Loucy (cell line): ENCODE measurements around the gene ZG16.

Experiments used
- H2AFZ ChIP-seq: fragments of 200-600 bp; sonication (generic); 2 replicates; pipeline ENCODE4 v1.6.0; 2016; ENCODE audit warnings: antibody characterized with exemption, mild to moderate bottlenecking, low read length, moderate library complexity
- H3F3A ChIP-seq: fragments of 200-600 bp; 2 replicates; pipeline ENCODE4 v1.6.0; 2016; ENCODE audit warnings: antibody characterized with exemption, low read depth, mild to moderate bottlenecking
- H3K27me3 ChIP-seq: fragments of 200-600 bp; sonication (generic); 2 replicates; pipeline ENCODE4 v1.6.1; 2014; ENCODE audit warnings: low read length, mild to moderate bottlenecking; ENCODE audit not compliant: insufficient read depth, poor library complexity, severe bottlenecking
- H3K36me3 ChIP-seq: fragments of 200-600 bp; sonication (generic); 2 replicates; pipeline ENCODE4 v1.6.1; 2016; ENCODE audit warnings: low read length; ENCODE audit not compliant: insufficient read depth
- H3K4me1 ChIP-seq: fragments of 200-600 bp; sonication (generic); 2 replicates; pipeline ENCODE4 v1.5.1; 2014; ENCODE audit warnings: low read length, mild to moderate bottlenecking; ENCODE audit not compliant: insufficient read depth, poor library complexity, severe bottlenecking
- H3K4me2 ChIP-seq: fragments of 200-600 bp; sonication (generic); 2 replicates; pipeline ENCODE4 v1.6.0; 2014; ENCODE audit warnings: antibody characterized with exemption, low read length, low read depth, mild to moderate bottlenecking; ENCODE audit not compliant: poor library complexity, severe bottlenecking
- H3K4me3 ChIP-seq: fragments of 200-600 bp; sonication (generic); 2 replicates; pipeline ENCODE4 v1.5.1; 2014; ENCODE audit warnings: low read length, mild to moderate bottlenecking, mixed read lengths; ENCODE audit not compliant: poor library complexity, severe bottlenecking
- H3K79me2 ChIP-seq: fragments of 200-600 bp; sonication (generic); 2 replicates; pipeline ENCODE4 v1.6.1; 2014; ENCODE audit warnings: low read length; ENCODE audit not compliant: insufficient read depth
- H3K9ac ChIP-seq: fragments of 200-600 bp; sonication (generic); 2 replicates; pipeline ENCODE4 v1.6.0; 2014; ENCODE audit warnings: mild to moderate bottlenecking, low read depth, low read length, moderate library complexity; ENCODE audit not compliant: poor library complexity, severe bottlenecking
- H3K9me2 ChIP-seq: fragments of 200-600 bp; sonication (generic); replicated peaks from 2 replicates; pipeline ENCODE4 v1.6.1; 2016; ENCODE audit warnings: low read depth, low read length, mixed read lengths
- H3K9me3 ChIP-seq: fragments of 200-600 bp; sonication (generic); 2 replicates; pipeline ENCODE4 v1.6.1; 2014; ENCODE audit warnings: mild to moderate bottlenecking, antibody characterized with exemption, low read length, low read depth; ENCODE audit not compliant: insufficient read depth
- H4K20me1 ChIP-seq: fragments of 200-600 bp; sonication (generic); 2 replicates; pipeline ENCODE4 v1.6.0; 2014; ENCODE audit warnings: antibody characterized with exemption, low read length, mild to moderate bottlenecking; ENCODE audit not compliant: insufficient read depth, poor library complexity, severe bottlenecking
- CTCF ChIP-seq: fragments of 200-600 bp; sonication (generic); conservative IDR thresholded peaks from 2 replicates; pipeline ENCODE4 v1.5.1; 2014; ENCODE audit warnings: mild to moderate bottlenecking, antibody characterized with exemption, low read length
- EZH2phosphoT487 ChIP-seq: fragments of 200-600 bp; IDR thresholded peaks from 2 replicates; pipeline ENCODE4 v1.6.1; 2018; ENCODE audit warnings: antibody characterized with exemption, mild to moderate bottlenecking, moderate library complexity, borderline replicate concordance

Gene ZG16

DNA sequence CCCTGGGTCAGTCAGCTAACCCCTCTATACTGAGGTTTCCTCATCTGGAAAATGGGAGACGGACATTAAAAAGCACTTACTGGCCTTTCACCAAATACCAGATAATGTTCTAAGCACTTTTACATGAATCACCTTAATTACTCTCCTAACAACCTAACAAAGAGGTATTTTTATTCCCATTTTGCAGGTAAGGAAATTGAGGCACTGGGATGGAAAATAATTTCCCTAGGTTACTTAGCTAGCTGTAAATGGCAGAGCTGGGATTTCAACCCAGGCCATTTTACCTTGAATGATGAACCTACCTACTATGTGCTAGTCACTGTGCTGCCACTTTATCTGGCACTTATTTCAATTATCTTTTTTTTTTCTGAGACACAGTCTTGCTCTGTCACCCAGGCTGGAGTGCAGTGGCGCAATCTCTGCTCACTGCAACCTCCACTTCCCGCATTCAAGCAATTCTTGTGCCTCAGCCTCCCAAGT, 16.2 kb downstream of the ZG16 start:
- no peaks in the 10 kb centered on the region for H3F3A ChIP-seq
- H2AFZ ChIP-seq: no peak overlapping the region
- TF ChIP-seq CTCF: no peak
- H3K4me2 ChIP-seq: peak overlapping the region; percentile 98
- H3K79me2 ChIP-seq: peaks cover 93% of the 10 kb centered on the region
- H3K36me3 ChIP-seq: peaks cover 46% of the 10 kb centered on the region
- peaks cover 42% of the 10 kb centered on the region for H3K4me1 ChIP-seq
- H3K27me3 ChIP-seq: peaks cover 5% of the 10 kb centered on the region
- H3K9me3 ChIP-seq: no peaks in the 10 kb centered on the region
- H3K9me2 ChIP-seq: no peaks in the 10 kb centered on the region
- peak overlapping the region; percentile 97 for H3K4me3 ChIP-seq
- peak overlapping the region; percentile 97 for H3K9ac ChIP-seq
- H4K20me1 ChIP-seq: peaks cover 21% of the 10 kb centered on the region

- Histone ChIP-seq H2AFZ (no peak overlapping the region), H3K36me3 (peaks cover 68% of the 10 kb centered on the region), H3K9me2 (no peaks in the 10 kb centered on the region), H3F3A (peaks cover 10% of the 10 kb centered on the region), H3K79me2 (peaks cover 31% of the 10 kb centered on the region), H3K4me1 (peaks cover 11% of the 10 kb centered on the region), H3K9ac (no peak overlapping the region), H3K4me2 (no peak overlapping the region), H3K27me3 (no peaks in the 10 kb centered on the region), H4K20me1 (no peaks in the 10 kb centered on the region), H3K9me3 (no peaks in the 10 kb centered on the region), H3K4me3 (no peak overlapping the region)
- TF ChIP-seq EZH2phosphoT487: no peak
- TF ChIP-seq CTCF: no peak
Measured at GRCh38 chr16:29802416-29802935, 24.4 kb downstream of the ZG16 start.

- Histone ChIP-seq H2AFZ (no peak overlapping the region), H3K4me2 (peak overlapping the region; percentile 90), H3K4me3 (no peak overlapping the region), H3K9me3 (no peaks in the 10 kb centered on the region), H3K9me2 (no peaks in the 10 kb centered on the region), H3K4me1 (peaks cover 22% of the 10 kb centered on the region), H3K9ac (peak overlapping the region; percentile 85), H3K27me3 (no peaks in the 10 kb centered on the region), H3F3A (peaks cover 13% of the 10 kb centered on the region), H4K20me1 (peaks cover 11% of the 10 kb centered on the region), H3K79me2 (peaks cover 31% of the 10 kb centered on the region), H3K36me3 (peaks cover 64% of the 10 kb centered on the region)
- TF ChIP-seq EZH2phosphoT487 (no peak), CTCF (no peak)
Measured at GRCh38 chr16:29804020-29804419, 26.0 kb downstream of the ZG16 start.
